HG02642 (cell line): ENCODE data around the gene TK2.
"Not testable (repeated sequence)": the region's sequence is repeated elsewhere in the genome, so short reads cannot be mapped to it uniquely, and the experiment has no call there.

Experiments used
- ATAC-seq: cut with Tn5 transposase; IDR thresholded peaks from one replicate; pipeline ENCODE4 v1.9.1; 2021; ENCODE audit warnings: mild to moderate bottlenecking; ENCODE audit not compliant: unreplicated experiment, poor library complexity

The TK2 gene

DNA sequence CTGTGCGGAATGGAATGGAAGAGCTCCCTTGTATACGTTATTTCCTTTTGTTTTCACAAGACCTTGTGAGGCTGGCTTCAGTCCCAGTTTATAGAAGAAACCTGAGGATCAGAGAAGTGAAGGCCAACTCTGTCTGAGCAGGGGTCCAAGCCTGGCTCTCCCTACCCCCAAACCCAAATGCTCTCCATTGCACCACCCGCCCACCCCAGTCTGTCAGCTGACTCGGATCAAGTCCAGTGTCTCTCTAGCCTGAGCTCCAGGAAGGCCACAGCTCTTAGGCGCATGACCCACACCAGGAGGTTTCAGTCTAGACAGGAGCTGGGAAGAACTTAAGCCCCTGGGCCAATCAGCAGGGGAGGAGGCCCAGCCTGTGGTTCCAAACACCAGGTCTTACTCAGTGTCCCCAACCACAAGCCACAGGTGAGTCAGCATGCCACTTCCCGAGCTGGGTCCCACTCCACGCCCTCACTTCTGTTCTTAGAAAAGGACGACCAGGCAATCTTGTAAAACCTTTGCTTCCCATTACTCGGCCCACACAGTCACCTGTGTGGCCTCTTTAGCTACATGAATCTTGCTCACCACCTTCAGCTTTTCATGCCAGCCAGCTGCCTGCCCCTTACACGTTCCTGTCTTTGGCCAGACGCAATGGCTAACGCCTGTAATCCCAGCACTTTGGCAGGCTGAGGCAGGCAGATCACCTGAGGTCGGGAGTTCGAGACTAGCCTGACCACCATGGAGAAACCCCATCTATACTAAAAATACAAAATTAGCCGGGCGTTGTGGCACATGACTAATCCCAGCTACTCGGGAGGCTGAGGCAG lies 27.8 kb downstream of the TK2 start:
- peak; percentile 63 for ATAC-seq

DNA sequence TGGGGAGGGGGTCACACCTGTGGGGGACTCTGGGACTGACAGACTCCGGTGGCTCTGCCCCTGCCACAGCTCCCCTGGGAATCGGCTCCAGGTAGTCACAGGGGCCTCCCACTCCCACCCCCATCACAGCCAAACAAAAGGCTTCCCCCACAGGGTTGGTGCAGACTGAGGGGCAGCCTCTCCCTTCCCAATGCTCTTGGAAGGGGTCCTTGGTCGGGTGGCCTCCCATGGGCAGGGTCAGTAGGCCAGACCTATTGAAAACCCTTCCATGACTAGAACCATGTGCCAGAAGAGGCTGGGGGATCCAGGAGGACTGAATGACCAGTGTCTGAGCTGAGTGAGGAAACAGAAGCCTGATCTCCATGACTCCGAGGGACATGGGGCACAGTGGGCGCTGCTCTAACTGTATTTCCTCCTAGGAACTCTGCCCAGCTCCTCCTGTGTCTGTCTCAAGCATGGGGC lies 28.6 kb downstream of the TK2 start:
- ATAC-seq = no peak

GRCh38 chr16:66520406-66521170 lies 29.3 kb downstream of the TK2 start:
- no peak for ATAC-seq

- ATAC-seq = no peak
These were observed 30.2 kb downstream of the TK2 start for GRCh38 chr16:66519482-66520373.

GRCh38 chr16:66517586-66518263 lies 32.2 kb downstream of the TK2 start:
- no peak for ATAC-seq

DNA sequence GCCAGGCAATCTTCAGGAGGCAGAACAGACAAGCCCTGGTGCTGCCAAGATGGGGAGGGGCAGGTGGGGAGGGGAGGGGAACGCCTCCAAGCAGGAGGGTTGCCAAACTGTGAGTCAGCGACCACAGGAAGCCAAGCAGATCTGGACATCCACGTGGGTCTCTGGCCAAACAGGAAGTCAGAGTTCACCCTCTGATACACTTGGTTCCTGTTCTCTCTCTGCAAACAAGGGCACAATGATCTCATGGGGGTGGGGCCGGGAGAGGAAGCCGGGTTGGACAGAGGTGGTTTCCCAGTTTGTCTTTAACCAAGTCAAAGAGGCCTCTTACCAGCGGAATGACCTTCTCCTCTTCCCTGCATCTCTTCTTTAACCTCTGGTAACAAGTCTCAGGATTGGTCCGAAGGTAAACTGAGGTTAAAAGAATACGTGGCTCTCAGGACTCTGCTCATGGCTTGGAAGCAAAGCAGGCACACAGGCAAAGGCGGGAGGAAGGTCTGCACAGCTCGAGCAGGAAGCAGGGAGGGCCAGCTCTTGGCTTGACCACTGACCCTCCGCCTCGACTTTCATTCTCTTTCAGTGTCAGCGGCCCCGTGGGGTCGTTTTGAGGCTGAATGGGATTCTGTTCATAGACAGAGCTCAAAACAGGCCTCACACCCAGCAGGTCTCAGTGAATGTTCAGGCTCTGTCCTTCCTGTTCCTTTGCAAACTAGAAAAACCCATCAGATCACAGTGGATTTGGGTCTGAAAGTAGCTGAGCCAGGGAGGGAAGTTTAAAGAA lies 32.9 kb downstream of the TK2 start:
- ATAC-seq = peak; percentile 96

- ATAC-seq = no peak
These were observed 33.5 kb downstream of the TK2 start for GRCh38 chr16:66516509-66516807.

GRCh38 chr16:66515596-66516508 lies 34.1 kb downstream of the TK2 start:
- no peak for ATAC-seq

- not testable (repeated sequence) for ATAC-seq
These were observed 34.8 kb downstream of the TK2 start for GRCh38 chr16:66514980-66515595.

DNA sequence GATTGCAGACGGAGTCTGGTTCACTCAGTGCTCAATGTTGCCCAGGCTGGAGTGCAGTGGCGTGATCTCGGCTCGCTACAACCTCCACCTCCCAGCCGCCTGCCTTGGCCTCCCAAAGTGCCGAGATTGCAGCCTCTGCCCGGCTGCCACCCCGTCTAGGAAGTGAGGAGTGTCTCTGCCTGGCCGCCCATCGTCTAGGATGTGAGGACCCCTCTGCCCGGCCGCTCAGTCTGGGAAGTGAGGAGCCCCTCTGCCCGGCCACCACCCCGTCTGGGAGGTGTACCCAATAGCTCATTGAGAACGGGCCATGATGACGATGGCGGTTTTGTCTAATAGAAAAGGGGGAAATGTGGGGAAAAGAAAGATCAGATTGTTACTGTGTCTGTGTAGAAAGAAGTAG lies 35.5 kb downstream of the TK2 start:
- not testable (repeated sequence) for ATAC-seq

GRCh38 chr16:66513111-66513723 lies 36.7 kb downstream of the TK2 start:
- ATAC-seq = no peak

DNA sequence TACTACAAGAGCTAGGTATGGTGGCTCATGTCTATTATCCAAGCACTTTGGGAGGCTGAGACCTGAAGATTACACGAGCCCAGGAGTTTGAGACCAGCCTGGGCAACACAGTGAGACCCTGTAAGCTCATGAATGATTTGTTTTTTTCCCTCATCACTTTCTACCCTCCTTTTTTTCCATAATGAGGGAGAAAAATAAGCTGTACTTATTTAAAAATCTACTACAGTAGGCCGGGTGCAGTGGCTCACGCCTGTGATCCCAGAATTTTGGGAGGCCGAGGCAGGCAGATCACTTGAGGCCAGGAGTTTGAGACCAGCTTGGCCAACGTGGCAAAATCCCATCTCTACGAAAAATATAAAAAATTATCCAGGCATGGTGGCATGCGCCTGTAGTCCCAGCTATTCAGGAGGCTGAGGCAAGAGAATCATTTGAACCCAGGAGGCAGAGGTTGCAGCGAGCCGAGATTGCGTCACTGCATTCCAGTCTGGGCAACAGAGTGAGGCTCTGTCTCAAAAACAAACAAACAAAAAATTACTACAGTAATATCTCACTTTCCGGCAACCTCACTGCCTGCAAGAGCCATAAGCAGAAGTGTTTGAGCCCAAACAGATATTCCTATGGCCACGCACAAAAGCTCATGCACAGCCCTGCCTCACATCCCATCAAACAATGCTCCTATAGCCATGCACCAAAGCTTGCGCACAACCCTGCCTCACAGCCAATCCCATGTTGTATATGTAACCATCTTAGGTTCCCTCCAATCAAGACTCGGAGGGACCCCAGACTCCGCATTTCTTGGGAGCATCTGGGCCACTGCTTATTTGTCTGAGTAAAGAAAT lies 37.4 kb downstream of the TK2 start:
- ATAC-seq = no peak

DNA sequence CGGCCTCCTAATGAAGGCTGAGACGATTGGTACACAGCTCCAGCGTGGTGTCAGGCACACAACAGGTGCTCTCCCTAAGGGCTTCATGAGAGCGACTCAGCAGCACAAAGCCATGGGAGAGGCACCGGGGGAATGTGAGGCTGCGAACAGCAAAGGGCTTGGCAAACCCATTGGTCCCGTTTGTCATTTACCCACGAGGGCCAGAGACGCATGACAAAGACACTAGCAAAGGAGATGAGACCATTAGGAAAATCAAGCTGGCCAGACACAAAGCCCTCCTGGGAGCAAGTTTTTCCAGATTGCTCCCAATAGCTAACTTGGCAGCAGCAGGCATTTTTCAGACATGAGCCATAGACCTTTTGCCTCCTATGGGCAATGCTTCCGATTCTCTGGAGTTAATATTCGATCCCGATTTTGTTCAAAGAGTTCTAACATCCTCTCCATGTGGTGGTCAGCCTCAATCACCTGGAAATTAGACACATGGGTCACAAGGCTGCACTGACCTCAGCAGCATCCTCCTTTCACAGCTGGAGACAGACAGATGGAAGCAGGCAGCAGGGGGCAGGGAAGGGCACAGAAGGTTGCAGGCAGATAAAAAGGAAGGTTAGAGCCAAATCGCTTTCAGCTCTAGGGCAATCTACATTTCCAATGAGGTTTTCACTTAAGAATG lies 38.2 kb downstream of the TK2 start:
- no peak for ATAC-seq

DNA sequence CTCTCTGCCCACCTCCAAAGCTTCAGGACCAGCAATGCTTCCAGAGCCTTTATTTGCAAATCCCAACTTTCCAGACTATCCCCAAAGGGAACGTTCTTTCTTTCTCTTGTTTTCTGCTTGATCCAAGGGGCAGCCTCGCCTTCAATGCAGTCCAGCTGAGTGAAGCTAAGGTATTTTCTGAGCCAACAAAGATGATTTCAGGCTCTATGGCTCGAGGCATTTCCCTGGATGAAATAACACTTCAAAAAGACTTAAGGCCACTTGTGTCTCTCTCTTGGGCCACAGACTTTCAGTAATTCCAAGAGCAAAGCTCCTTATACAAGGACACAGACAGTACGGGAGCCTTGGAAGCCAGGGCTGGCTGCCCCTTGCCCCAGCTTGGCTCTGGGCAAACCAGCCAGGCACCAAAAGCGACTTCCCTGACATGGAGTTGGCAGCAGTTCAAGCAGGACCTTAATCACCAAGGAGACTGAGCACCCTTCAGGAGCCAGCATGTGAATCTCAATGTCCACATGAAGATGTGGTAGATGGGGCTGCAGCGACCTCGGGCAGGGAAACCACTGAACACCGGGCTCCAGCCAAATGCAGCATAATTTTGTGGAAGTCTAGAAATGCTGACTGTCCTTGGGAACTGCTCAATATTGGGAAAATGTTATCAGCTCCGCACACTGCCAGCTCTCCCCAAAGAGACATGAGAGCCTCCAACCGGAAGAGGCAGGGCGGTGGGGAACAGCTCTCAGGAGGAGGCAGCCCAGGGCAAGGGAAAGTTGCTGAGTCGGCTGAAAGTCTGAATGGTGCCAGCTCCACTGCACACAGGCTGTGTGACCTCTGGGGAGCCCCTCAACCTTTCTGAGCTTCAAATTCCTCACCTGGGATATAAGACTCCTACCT lies 39.0 kb downstream of the TK2 start:
- ATAC-seq = no peak

GRCh38 chr16:66510298-66510697 lies 39.6 kb downstream of the TK2 start:
- ATAC-seq = no peak
